ENCODE results near the gene EEF2K.

DNA sequence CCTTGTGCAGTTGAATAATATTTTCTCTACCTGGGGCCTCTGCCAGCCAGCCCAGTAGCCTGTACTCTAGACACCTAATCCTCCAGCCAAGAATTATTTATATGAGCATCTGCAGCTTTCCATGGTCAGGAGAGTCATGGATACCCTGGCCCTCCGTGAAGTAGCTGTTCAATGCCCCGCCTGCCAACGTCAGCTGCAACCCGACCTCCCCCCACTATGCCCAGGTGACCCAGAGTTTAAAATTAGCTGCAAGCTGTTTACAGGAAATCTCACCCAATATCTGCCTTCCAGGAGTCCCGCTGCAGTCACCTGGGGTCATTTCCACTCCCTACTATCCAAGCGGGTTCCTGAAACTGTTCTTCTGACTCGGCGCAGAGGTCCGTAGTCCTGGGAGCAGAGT lies 31.4 kb upstream of the EEF2K start:
- no peak for TF ChIP-seq JUND (IDR thresholded peaks at IDR 0.05)
- TF ChIP-seq, protein P1, sequence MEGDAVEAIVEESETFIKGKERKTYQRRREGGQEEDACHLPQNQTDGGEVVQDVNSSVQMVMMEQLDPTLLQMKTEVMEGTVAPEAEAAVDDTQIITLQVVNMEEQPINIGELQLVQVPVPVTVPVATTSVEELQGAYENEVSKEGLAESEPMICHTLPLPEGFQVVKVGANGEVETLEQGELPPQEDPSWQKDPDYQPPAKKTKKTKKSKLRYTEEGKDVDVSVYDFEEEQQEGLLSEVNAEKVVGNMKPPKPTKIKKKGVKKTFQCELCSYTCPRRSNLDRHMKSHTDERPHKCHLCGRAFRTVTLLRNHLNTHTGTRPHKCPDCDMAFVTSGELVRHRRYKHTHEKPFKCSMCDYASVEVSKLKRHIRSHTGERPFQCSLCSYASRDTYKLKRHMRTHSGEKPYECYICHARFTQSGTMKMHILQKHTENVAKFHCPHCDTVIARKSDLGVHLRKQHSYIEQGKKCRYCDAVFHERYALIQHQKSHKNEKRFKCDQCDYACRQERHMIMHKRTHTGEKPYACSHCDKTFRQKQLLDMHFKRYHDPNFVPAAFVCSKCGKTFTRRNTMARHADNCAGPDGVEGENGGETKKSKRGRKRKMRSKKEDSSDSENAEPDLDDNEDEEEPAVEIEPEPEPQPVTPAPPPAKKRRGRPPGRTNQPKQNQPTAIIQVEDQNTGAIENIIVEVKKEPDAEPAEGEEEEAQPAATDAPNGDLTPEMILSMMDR (IDR thresholded peaks at IDR 0.05 in 2 of 3, conservative IDR thresholded peaks at IDR 0.05 in 1 of 3; ENCODE audit: borderline replicate concordance in 1 of 3, insufficient read depth in 1 of 3, low read depth in 2 of 3, low read length in 2 of 3) = no peak
- TF ChIP-seq RAD21 (IDR thresholded peaks at IDR 0.05; ENCODE audit: low read depth) = no peak
- no peak for TF ChIP-seq POLR2A (IDR thresholded peaks at IDR 0.05; ENCODE audit: borderline replicate concordance, extremely low read depth, insufficient read depth, insufficient read length)
- TF ChIP-seq, protein P2, sequence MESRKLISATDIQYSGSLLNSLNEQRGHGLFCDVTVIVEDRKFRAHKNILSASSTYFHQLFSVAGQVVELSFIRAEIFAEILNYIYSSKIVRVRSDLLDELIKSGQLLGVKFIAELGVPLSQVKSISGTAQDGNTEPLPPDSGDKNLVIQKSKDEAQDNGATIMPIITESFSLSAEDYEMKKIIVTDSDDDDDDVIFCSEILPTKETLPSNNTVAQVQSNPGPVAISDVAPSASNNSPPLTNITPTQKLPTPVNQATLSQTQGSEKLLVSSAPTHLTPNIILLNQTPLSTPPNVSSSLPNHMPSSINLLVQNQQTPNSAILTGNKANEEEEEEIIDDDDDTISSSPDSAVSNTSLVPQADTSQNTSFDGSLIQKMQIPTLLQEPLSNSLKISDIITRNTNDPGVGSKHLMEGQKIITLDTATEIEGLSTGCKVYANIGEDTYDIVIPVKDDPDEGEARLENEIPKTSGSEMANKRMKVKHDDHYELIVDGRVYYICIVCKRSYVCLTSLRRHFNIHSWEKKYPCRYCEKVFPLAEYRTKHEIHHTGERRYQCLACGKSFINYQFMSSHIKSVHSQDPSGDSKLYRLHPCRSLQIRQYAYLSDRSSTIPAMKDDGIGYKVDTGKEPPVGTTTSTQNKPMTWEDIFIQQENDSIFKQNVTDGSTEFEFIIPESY (IDR thresholded peaks at IDR 0.05; ENCODE audit: extremely low read depth, insufficient replicate concordance, low read length) = no peak
- TF ChIP-seq, protein P3, sequence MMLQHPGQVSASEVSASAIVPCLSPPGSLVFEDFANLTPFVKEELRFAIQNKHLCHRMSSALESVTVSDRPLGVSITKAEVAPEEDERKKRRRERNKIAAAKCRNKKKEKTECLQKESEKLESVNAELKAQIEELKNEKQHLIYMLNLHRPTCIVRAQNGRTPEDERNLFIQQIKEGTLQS (IDR thresholded peaks at IDR 0.05) = no peak
- TF ChIP-seq ZNF274 (IDR thresholded peaks at IDR 0.05; ENCODE audit: low read depth, low read length) = no peak
- TF ChIP-seq EZH2phosphoT487 (IDR thresholded peaks at IDR 0.05; ENCODE audit: borderline replicate concordance) = no peak
- TF ChIP-seq CEBPB (IDR thresholded peaks at IDR 0.05; ENCODE audit: low read depth) = no peak
